Vagina (tissue), 2 donors: ENCODE results near the gene PLEK2.

Experiments
- POLR2A ChIP-seq, 2 donors: fragments of 450-650 bp; IDR thresholded peaks; one replicate each; pipeline ENCODE4 v1.6.1; 2017; ENCODE audit warnings: antibody characterized with exemption in 2 of 2, mild to moderate bottlenecking in 2 of 2, moderate library complexity in 2 of 2
- POLR2AphosphoS5 ChIP-seq, 2 donors: sonication (generic); formaldehyde crosslinking; IDR thresholded peaks; one replicate each; pipeline ENCODE4 v1.9.0; 2017; ENCODE audit warnings: antibody characterized with exemption in 2 of 2, mild to moderate bottlenecking in 2 of 2, low read depth in 1 of 2; ENCODE audit not compliant: insufficient read depth in 1 of 2
- TF ChIP-seq, protein P1 (sequence below), 3 experiments: fragments of 450-650 bp in 2 of 3; fragments of 200-600 bp in 1 of 3; sonication (generic) in 1 of 3; IDR thresholded peaks; one replicate each; pipeline ENCODE4 v1.5.1; 2017 to 2019; ENCODE audit warnings: antibody characterized with exemption in 3 of 3, mild to moderate bottlenecking in 2 of 3, moderate library complexity in 2 of 3

DNA sequence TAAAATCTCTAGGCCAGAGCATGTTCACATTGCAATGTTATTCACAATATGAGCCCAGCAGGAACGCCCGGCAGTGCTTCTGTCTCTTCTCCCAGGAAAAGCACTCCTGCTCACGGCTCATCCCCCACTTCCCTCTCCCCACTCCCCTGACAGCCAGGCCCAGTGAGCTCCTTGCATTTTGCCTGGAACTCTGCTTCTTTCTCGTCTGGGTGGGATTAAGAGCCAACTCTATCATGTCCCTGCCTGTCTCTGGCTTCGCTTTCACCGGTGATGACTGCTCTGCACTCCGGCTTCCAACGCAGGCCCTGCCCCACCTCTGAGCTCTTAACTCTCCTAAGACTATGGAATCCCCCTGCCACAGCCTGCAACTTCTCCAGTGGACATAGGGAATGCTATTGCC is 2.5 kb downstream of the PLEK2 start:
- TF ChIP-seq POLR2AphosphoS5 (IDR thresholded peaks at IDR 0.05; ENCODE audit: insufficient read depth in 1 of 2, low read depth in 1 of 2) = no peak
- TF ChIP-seq, protein P1, sequence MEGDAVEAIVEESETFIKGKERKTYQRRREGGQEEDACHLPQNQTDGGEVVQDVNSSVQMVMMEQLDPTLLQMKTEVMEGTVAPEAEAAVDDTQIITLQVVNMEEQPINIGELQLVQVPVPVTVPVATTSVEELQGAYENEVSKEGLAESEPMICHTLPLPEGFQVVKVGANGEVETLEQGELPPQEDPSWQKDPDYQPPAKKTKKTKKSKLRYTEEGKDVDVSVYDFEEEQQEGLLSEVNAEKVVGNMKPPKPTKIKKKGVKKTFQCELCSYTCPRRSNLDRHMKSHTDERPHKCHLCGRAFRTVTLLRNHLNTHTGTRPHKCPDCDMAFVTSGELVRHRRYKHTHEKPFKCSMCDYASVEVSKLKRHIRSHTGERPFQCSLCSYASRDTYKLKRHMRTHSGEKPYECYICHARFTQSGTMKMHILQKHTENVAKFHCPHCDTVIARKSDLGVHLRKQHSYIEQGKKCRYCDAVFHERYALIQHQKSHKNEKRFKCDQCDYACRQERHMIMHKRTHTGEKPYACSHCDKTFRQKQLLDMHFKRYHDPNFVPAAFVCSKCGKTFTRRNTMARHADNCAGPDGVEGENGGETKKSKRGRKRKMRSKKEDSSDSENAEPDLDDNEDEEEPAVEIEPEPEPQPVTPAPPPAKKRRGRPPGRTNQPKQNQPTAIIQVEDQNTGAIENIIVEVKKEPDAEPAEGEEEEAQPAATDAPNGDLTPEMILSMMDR (IDR thresholded peaks at IDR 0.05) = no peak
- TF ChIP-seq POLR2A (IDR thresholded peaks at IDR 0.05) = no peak
